ENCODE measurements around the gene PLCB4.

The PLCB4 gene

DNA sequence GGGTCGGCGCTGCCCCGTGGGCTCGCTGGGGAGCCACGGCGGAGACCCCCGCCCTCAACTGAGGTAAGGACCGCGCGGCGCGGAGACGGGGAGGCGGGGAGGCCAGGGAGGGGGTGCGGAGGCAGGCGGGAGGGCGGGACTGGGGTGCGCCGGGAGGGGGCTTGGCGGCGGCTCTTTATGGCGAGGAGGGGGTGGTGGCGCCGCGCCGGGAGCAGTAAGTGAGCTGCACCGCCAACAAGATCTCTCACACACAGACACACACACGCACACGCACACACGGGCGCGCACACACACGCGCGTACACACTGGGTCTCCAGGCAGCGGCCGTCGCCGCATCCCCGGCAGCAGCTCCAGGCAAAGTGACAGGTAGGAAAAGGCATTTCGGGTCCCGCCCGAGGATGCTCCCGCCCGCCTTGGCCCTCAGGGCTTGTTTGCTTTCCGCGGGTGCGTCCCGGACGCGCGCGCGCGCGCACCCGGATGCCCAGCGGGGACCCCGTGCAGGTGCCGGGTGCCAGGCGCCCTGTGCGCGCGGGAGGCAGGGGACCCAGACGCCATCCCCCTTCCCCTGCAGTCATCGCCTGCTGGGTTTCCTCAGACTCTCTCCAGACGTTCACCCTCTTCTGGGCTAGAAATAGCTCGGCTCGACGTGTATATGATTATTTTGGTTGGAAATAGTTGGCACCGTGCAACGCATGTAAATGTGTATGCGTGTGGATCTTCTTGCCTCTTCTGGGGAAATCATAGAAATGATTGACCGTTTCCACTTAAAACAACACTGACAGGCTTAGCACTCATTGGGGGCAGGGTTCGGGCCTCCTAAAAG lies at the start of gene PLCB4 (continued):
- no peak for TF ChIP-seq ZSCAN23 (tag by site-specific recombination; IDR thresholded peaks at IDR 0.05)

DNA sequence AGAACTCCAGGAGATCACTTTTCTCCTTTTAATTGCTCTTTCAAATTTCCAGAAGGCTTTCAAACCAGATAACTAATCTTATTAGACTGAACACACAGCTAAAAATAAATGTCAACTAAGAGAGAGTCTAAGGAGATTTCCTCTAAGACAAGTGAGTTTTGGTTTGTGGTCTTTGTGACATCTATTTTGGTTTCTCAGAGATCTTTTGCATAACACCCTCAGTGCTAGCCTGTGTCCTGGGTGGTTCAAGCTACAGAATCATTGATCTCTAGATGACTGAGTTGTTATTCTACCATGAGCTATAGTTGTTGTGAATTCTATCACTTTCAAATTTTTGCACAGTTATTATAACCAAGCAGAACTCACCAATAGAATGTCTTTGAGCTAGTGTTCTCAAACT lies 49.1 kb upstream of the PLCB4 start:
- H3K4me3 ChIP-seq (ENCODE audit: low read depth, low read length), result no peak overlapping the region
- no peak overlapping the region for H3K27ac ChIP-seq (ENCODE audit: extremely low read depth, low read depth, low read length)
- no peaks in the 10 kb centered on the region for H3K36me3 ChIP-seq (ENCODE audit: control insufficient read depth in 2 of 2, insufficient read depth in 1 of 2, low read length in 2 of 2)
- CTCF ChIA-PET, result no interaction called here
- H3K9me3 ChIP-seq (ENCODE audit: control insufficient read depth, insufficient read depth, low read depth, low read length), result no peaks in the 10 kb centered on the region
- TF ChIP-seq ZNF558 (tag by site-specific recombination; IDR thresholded peaks at IDR 0.05), result no peak
- TF ChIP-seq, protein P1, sequence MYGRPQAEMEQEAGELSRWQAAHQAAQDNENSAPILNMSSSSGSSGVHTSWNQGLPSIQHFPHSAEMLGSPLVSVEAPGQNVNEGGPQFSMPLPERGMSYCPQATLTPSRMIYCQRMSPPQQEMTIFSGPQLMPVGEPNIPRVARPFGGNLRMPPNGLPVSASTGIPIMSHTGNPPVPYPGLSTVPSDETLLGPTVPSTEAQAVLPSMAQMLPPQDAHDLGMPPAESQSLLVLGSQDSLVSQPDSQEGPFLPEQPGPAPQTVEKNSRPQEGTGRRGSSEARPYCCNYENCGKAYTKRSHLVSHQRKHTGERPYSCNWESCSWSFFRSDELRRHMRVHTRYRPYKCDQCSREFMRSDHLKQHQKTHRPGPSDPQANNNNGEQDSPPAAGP (tag by site-specific recombination; IDR thresholded peaks at IDR 0.05), result no peak
- TF ChIP-seq ZNF157 (tag by site-specific recombination; IDR thresholded peaks at IDR 0.05), result no peak
- no peak for TF ChIP-seq ZBTB48 (tag by site-specific recombination; IDR thresholded peaks at IDR 0.05)
- no peak for TF ChIP-seq HOXD13 (CRISPR knock-in tag; IDR thresholded peaks at IDR 0.05; ENCODE audit: borderline replicate concordance)
- TF ChIP-seq ZEB2 (tag by site-specific recombination; IDR thresholded peaks at IDR 0.05), result no peak
- TF ChIP-seq ZNF654 (tag by site-specific recombination; IDR thresholded peaks at IDR 0.05; ENCODE audit: low read depth), result no peak
- no peak for TF ChIP-seq ZNF777 (tag by site-specific recombination; IDR thresholded peaks at IDR 0.05; ENCODE audit: borderline replicate concordance)
- no peak for TF ChIP-seq ZNF530 (tag by site-specific recombination; IDR thresholded peaks at IDR 0.05; ENCODE audit: low read depth)
- H3K4me1 ChIP-seq (ENCODE audit: control insufficient read depth, insufficient read depth, low read length), result no peaks in the 10 kb centered on the region
- POLR2A ChIA-PET, result no interaction called here

DNA sequence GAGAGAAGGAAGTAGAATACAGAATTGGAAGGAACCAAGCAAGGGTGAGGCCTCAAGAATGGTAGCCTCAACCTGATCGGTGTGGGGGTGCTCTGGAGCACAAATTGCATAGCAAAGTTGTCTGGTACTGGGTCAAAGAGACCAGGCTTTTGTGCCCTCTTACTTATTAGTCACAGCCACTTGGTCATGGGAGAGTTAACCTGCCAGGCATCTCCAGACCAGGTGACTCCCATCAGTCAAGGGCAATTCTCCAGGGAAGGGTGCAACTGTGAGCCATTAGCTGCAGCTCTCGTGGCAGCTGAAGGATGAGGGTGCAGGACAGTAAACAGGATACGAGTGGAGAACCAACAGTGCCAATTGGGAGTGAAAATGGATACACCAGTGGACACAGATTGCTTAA lies 47.7 kb upstream of the PLCB4 start:
- Histone ChIP-seq H3K27ac (ENCODE audit: extremely low read depth, low read depth, low read length) (no peak overlapping the region), H3K4me3 (ENCODE audit: low read depth, low read length) (no peak overlapping the region), H3K4me1 (ENCODE audit: control insufficient read depth, insufficient read depth, low read length) (no peaks in the 10 kb centered on the region), H3K9me3 (ENCODE audit: control insufficient read depth, insufficient read depth, low read depth, low read length) (no peaks in the 10 kb centered on the region), H3K36me3 (ENCODE audit: control insufficient read depth in 2 of 2, insufficient read depth in 1 of 2, low read length in 2 of 2) (no peaks in the 10 kb centered on the region)
- ChIA-PET CTCF (interaction anchor here (0.6 kb wide), 1 partner anchor 30 kb away, joined by 3 read pairs; no protein-coding TSS in a partner anchor), POLR2A (no interaction called here)
- TF ChIP-seq ZNF114 (tag by site-specific recombination; IDR thresholded peaks at IDR 0.05) (no peak), ZNF555 (tag by site-specific recombination; conservative IDR thresholded peaks at IDR 0.05) (no peak), ZNF529 (tag by site-specific recombination; IDR thresholded peaks at IDR 0.05; ENCODE audit: insufficient replicate concordance) (no peak), ZNF660 (tag by site-specific recombination; IDR thresholded peaks at IDR 0.05) (no peak), SP3 (tag by site-specific recombination; IDR thresholded peaks at IDR 0.05) (no peak), PRDM1 (tag by site-specific recombination; IDR thresholded peaks at IDR 0.05) (no peak), ZNF202 (tag by site-specific recombination; IDR thresholded peaks at IDR 0.05; ENCODE audit: borderline replicate concordance) (no peak), ZNF664 (tag by site-specific recombination; IDR thresholded peaks at IDR 0.05) (no peak), ZNF184 (tag by site-specific recombination; IDR thresholded peaks at IDR 0.05) (no peak), ZNF510 (tag by site-specific recombination; IDR thresholded peaks at IDR 0.05; ENCODE audit: insufficient replicate concordance) (no peak), KLF10 (tag by site-specific recombination; IDR thresholded peaks at IDR 0.05) (no peak), ZSCAN23 (tag by site-specific recombination; IDR thresholded peaks at IDR 0.05) (no peak), ZNF561 (tag by site-specific recombination; IDR thresholded peaks at IDR 0.05; ENCODE audit: borderline replicate concordance) (no peak), ZNF292 (tag by site-specific recombination; IDR thresholded peaks at IDR 0.05; ENCODE audit: borderline replicate concordance, low read depth) (no peak), ZFP69B (tag by site-specific recombination; IDR thresholded peaks at IDR 0.05) (no peak), ZNF223 (tag by site-specific recombination; IDR thresholded peaks at IDR 0.05) (no peak), ZNF354C (tag by site-specific recombination; IDR thresholded peaks at IDR 0.05; ENCODE audit: borderline replicate concordance, low read depth) (no peak), GLI4 (tag by site-specific recombination; IDR thresholded peaks at IDR 0.05) (no peak)
- TF ChIP-seq, protein P2, sequence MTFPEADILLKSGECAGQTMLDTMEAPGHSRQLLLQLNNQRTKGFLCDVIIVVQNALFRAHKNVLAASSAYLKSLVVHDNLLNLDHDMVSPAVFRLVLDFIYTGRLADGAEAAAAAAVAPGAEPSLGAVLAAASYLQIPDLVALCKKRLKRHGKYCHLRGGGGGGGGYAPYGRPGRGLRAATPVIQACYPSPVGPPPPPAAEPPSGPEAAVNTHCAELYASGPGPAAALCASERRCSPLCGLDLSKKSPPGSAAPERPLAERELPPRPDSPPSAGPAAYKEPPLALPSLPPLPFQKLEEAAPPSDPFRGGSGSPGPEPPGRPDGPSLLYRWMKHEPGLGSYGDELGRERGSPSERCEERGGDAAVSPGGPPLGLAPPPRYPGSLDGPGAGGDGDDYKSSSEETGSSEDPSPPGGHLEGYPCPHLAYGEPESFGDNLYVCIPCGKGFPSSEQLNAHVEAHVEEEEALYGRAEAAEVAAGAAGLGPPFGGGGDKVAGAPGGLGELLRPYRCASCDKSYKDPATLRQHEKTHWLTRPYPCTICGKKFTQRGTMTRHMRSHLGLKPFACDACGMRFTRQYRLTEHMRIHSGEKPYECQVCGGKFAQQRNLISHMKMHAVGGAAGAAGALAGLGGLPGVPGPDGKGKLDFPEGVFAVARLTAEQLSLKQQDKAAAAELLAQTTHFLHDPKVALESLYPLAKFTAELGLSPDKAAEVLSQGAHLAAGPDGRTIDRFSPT (tag by site-specific recombination; IDR thresholded peaks at IDR 0.05), result no peak

Data from HEK293 (cell line).